Muscle of leg (tissue), 11 donors: Measurements from ENCODE around the gene ASTN2. TPM values are rescaled to one million over a fixed set of nuclear protein-coding genes. Genes with fewer than 3 reads are reported as not detected.
"Not testable (repeated sequence)": the region's sequence is repeated elsewhere in the genome, so short reads cannot be mapped to it uniquely, and the experiment has no call there.

Experiments
- DNase-seq: peaks from one replicate; pipeline ENCODE4 v3.0.0; 2013
- H3K27ac ChIP-seq: one replicate; pipeline ENCODE4 v1.5.1; 2013; ENCODE audit warnings: mild to moderate bottlenecking, low read length, control low read depth
- H3K27me3 ChIP-seq: one replicate; pipeline ENCODE4 v1.6.1; 2013; ENCODE audit warnings: low read length; ENCODE audit not compliant: control insufficient read depth, insufficient read depth
- H3K36me3 ChIP-seq: one replicate; pipeline ENCODE4 v1.6.1; 2013; ENCODE audit warnings: low read length; ENCODE audit not compliant: control insufficient read depth, insufficient read depth
- H3K4me1 ChIP-seq: one replicate; pipeline ENCODE4 v1.6.1; 2013; ENCODE audit warnings: low read length; ENCODE audit not compliant: control insufficient read depth, insufficient read depth
- H3K4me3 ChIP-seq: one replicate; pipeline ENCODE4 v1.5.1; 2013; ENCODE audit warnings: low read length, control low read depth
- H3K9me3 ChIP-seq: replicated peaks from 2 replicates; pipeline ENCODE4 v1.6.1; 2013; ENCODE audit warnings: low read depth, low read length; ENCODE audit not compliant: control insufficient read depth
- WGBS: methylation state at CpG from one replicate; pipeline ENCODE4 v1.1.5; 2013; ENCODE audit warnings: missing lambda C conversion rate; ENCODE audit not compliant: insufficient coverage; 5-methylcytosine and 5-hydroxymethylcytosine counted together
- polyA plus RNA-seq, 8 donors: library from polyadenylated mRNA; unstranded; fragments of 120-200 nt; gene quantifications; one replicate each; pipeline versions ENCODE4 v1.2.1 to v1.2.3, GENCODE V29; 2013; ENCODE audit warnings: inconsistent platforms in 1 of 8, low replicate concordance in 1 of 8; ENCODE audit not compliant: insufficient read length in 8 of 8, insufficient read depth in 1 of 8
- total RNA-seq: library from RNA; stranded (reverse); fragments of 120-200 nt; gene quantifications from one replicate; pipeline ENCODE4 v1.2.4, GENCODE V29; 2013

Gene ASTN2
- total and polyA plus RNA-seq, 9 donors = 2.7 to 10.9 (median 4.4) TPM

GRCh38 chr9:117074342-117074662, 340.6 kb downstream of the ASTN2 start:
- WGBS = 100% methylated on average over 1 of the region's 3 CpGs
- no peaks in the 10 kb centered on the region for H3K36me3 ChIP-seq

GRCh38 chr9:117073539-117074341, 341.1 kb downstream of the ASTN2 start:
- H3K36me3 ChIP-seq = no peaks in the 10 kb centered on the region
- H3K27me3 ChIP-seq = peaks cover 3% of the 10 kb centered on the region
- no peaks in the 10 kb centered on the region for H3K9me3 ChIP-seq
- no peak overlapping the region for H3K27ac ChIP-seq
- peak; percentile 13 for DNase-seq
- H3K4me3 ChIP-seq = no peak overlapping the region
- H3K4me1 ChIP-seq = no peaks in the 10 kb centered on the region
- WGBS = 64% methylated on average over 5 of the region's 11 CpGs

More at GRCh38 chr9:117074342-117074662, 340.6 kb downstream of the ASTN2 start:
- peaks cover 3% of the 10 kb centered on the region for H3K27me3 ChIP-seq
- H3K4me3 ChIP-seq = no peak overlapping the region
- H3K27ac ChIP-seq = no peak overlapping the region
- no peaks in the 10 kb centered on the region for H3K9me3 ChIP-seq
- no peak for DNase-seq
- no peaks in the 10 kb centered on the region for H3K4me1 ChIP-seq

- Histone ChIP-seq H3K4me1 (no peaks in the 10 kb centered on the region), H3K36me3 (no peaks in the 10 kb centered on the region), H3K27me3 (peaks cover 3% of the 10 kb centered on the region), H3K9me3 (no peaks in the 10 kb centered on the region), H3K27ac (no peak overlapping the region), H3K4me3 (no peak overlapping the region)
- 66% methylated on average over 4 of the region's 4 CpGs for WGBS
- no peak for DNase-seq
Observed at GRCh38 chr9:117073071-117073470, 341.8 kb downstream of the ASTN2 start.

- Histone ChIP-seq H3K27me3 (peaks cover 3% of the 10 kb centered on the region), H3K27ac (no peak overlapping the region), H3K4me3 (no peak overlapping the region), H3K36me3 (no peaks in the 10 kb centered on the region), H3K4me1 (no peaks in the 10 kb centered on the region), H3K9me3 (no peaks in the 10 kb centered on the region)
- DNase-seq = no peak
- 56% methylated on average over 1 of the region's 3 CpGs for WGBS
Observed at GRCh38 chr9:117072216-117072615, 342.6 kb downstream of the ASTN2 start.

GRCh38 chr9:117071673-117072207, 343.1 kb downstream of the ASTN2 start:
- not testable (repeated sequence) for H3K36me3 ChIP-seq, H3K4me3 ChIP-seq, H3K9me3 ChIP-seq, H3K27me3 ChIP-seq, H3K4me1 ChIP-seq, H3K27ac ChIP-seq, DNase-seq
- 75% methylated on average over 20 of the region's 24 CpGs for WGBS

- 32% methylated on average over 2 of the region's 10 CpGs for WGBS
- DNase-seq = no peak
- no peak overlapping the region for H3K4me3 ChIP-seq
- no peak overlapping the region for H3K27ac ChIP-seq
- no peaks in the 10 kb centered on the region for H3K36me3 ChIP-seq
- no peaks in the 10 kb centered on the region for H3K9me3 ChIP-seq
- H3K4me1 ChIP-seq = no peaks in the 10 kb centered on the region
- no peaks in the 10 kb centered on the region for H3K27me3 ChIP-seq
Observed at GRCh38 chr9:117063721-117064471, 351.0 kb downstream of the ASTN2 start.

GRCh38 chr9:117060963-117061362, 353.9 kb downstream of the ASTN2 start:
- no peak for DNase-seq
- Histone ChIP-seq H3K27me3 (no peaks in the 10 kb centered on the region), H3K27ac (no peak overlapping the region), H3K36me3 (no peaks in the 10 kb centered on the region), H3K9me3 (no peaks in the 10 kb centered on the region), H3K4me1 (no peaks in the 10 kb centered on the region), H3K4me3 (no peak overlapping the region)

GRCh38 chr9:117050007-117050406, 364.9 kb downstream of the ASTN2 start:
- DNase-seq = no peak
- H3K9me3 ChIP-seq = no peaks in the 10 kb centered on the region
- no peak overlapping the region for H3K4me3 ChIP-seq
- H3K36me3 ChIP-seq = no peaks in the 10 kb centered on the region
- no peak overlapping the region for H3K27ac ChIP-seq
- no CpG with 5 or more reads among the region's 3 CpGs for WGBS
- H3K27me3 ChIP-seq = no peaks in the 10 kb centered on the region
- no peaks in the 10 kb centered on the region for H3K4me1 ChIP-seq

GRCh38 chr9:117046666-117047327, 368.1 kb downstream of the ASTN2 start:
- Histone ChIP-seq H3K9me3 (no peaks in the 10 kb centered on the region), H3K36me3 (no peaks in the 10 kb centered on the region), H3K4me1 (no peaks in the 10 kb centered on the region), H3K4me3 (no peak overlapping the region), H3K27me3 (no peaks in the 10 kb centered on the region), H3K27ac (no peak overlapping the region)
- 86% methylated on average over 2 of the region's 3 CpGs for WGBS
- DNase-seq = no peak

GRCh38 chr9:117044241-117044640, 370.6 kb downstream of the ASTN2 start:
- no peak overlapping the region for H3K4me3 ChIP-seq
- DNase-seq = no peak
- 27% methylated on average over 4 of the region's 4 CpGs for WGBS

More at GRCh38 chr9:117044241-117044640, 370.6 kb downstream of the ASTN2 start:
- H3K27ac ChIP-seq = no peak overlapping the region
- no peaks in the 10 kb centered on the region for H3K9me3 ChIP-seq
- H3K27me3 ChIP-seq = no peaks in the 10 kb centered on the region
- no peaks in the 10 kb centered on the region for H3K36me3 ChIP-seq
- no peaks in the 10 kb centered on the region for H3K4me1 ChIP-seq
